Activated naive CD8-positive, alpha-beta T cell treated with anti-CD3 and anti-CD28 coated beads, Interleukin-2, amount 10 ng/mL, durations not matched to agents 7 days and 5 days (primary cell): Measurements from ENCODE around the gene COL8A2. TPM values are rescaled to one million over a fixed set of nuclear protein-coding genes. Genes with fewer than 3 reads are reported as not detected.
A peak's percentile ranks its signal among the peaks of the same experiment; 100 is the strongest.

Source experiments
- ATAC-seq: fragments of 150-1000 bp; cut with Tn5 transposase; one replicate; pipeline ENCODE4 v1.10.0; 2021; ENCODE audit warnings: low read depth, moderate library complexity
- POLR2A ChIA-PET: fragments of 350-600 bp; sonication (Branson Sonifier 250); formaldehyde crosslinking; loops from one replicate; lab custom pipeline; 2021; ENCODE audit warnings: antibody characterized with exemption; lab: Charles Lee
- DNase-seq: peaks from one replicate; pipeline ENCODE4 v3.0.0; 2021
- H3K27ac Mint-ChIP-seq: one replicate; pipeline ENCODE4 v1.8.0; 2022; ENCODE audit warnings: mild to moderate bottlenecking, mixed read lengths
- H3K27me3 Mint-ChIP-seq: one replicate; pipeline ENCODE4 v1.8.0; 2022; ENCODE audit warnings: mild to moderate bottlenecking, moderate library complexity, mixed read lengths
- H3K36me3 Mint-ChIP-seq: one replicate; pipeline ENCODE4 v1.8.0; 2021; ENCODE audit warnings: mild to moderate bottlenecking, mixed read lengths
- H3K4me1 Mint-ChIP-seq: one replicate; pipeline ENCODE4 v1.8.0; 2021; ENCODE audit warnings: mixed read lengths
- H3K4me3 Mint-ChIP-seq: one replicate; pipeline ENCODE4 v1.8.0; 2022; ENCODE audit warnings: mild to moderate bottlenecking, moderate library complexity, mixed read lengths
- H3K9me3 Mint-ChIP-seq: one replicate; pipeline ENCODE4 v1.8.0; 2021; ENCODE audit warnings: mixed read lengths
- total RNA-seq, 2 experiments: library from RNA; stranded (reverse); gene quantifications; one replicate each; pipeline ENCODE4 v1.2.3, GENCODE V29; 2021

The COL8A2 gene
- total RNA-seq, 2 experiments from 2014 or later, result 0.17 to 0.19 TPM

GRCh38 chr1:36143424-36143823, 18.4 kb upstream of the COL8A2 start:
- H3K27me3 Mint-ChIP-seq, result no peaks in the 10 kb centered on the region
- ATAC-seq (no peak), DNase-seq (no peak)
- peaks cover 18% of the 10 kb centered on the region for H3K36me3 Mint-ChIP-seq
- no peaks in the 10 kb centered on the region for H3K9me3 Mint-ChIP-seq
- no peak overlapping the region for H3K27ac Mint-ChIP-seq
- POLR2A ChIA-PET, result no interaction called here
- no peak overlapping the region for H3K4me3 Mint-ChIP-seq
- H3K4me1 Mint-ChIP-seq, result peaks cover 25% of the 10 kb centered on the region

DNA sequence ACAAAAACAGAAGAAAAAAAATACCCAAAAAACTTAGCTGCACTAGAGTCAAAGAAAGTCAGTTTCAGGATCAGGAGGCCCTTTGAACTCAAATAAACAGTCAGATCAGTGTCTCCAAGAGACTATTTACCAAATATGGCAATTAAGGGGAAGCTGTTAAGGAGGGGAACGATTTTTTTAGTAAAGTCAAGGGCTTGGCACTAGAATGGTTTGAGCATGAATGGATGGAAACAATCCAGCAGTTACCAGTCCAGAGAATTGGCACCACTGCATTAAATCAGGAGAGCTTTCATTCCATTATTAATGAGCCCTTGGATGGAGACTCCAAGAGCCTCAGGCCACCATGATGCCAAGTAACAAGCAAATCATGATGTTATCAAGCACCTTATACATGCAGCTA, 17.1 kb upstream of the COL8A2 start:
- H3K27me3 Mint-ChIP-seq, result no peaks in the 10 kb centered on the region
- POLR2A ChIA-PET, result interaction anchor here (0.5 to 1.1 kb wide), 3 partner anchors 31 to 139 kb away, joined by 3 to 8 read pairs (median 5); no protein-coding TSS in a partner anchor
- ATAC-seq, result no peak
- no peaks in the 10 kb centered on the region for H3K9me3 Mint-ChIP-seq
- H3K4me3 Mint-ChIP-seq, result no peak overlapping the region
- H3K4me1 Mint-ChIP-seq, result peaks cover 18% of the 10 kb centered on the region
- no peak overlapping the region for H3K27ac Mint-ChIP-seq
- no peak for DNase-seq
- peaks cover 17% of the 10 kb centered on the region for H3K36me3 Mint-ChIP-seq

- no peak for ATAC-seq
- POLR2A ChIA-PET, result no interaction called here
- Mint-ChIP-seq H3K36me3 (peaks cover 12% of the 10 kb centered on the region), H3K9me3 (no peaks in the 10 kb centered on the region), H3K4me1 (peaks cover 19% of the 10 kb centered on the region), H3K27ac (no peak overlapping the region), H3K4me3 (no peak overlapping the region), H3K27me3 (no peaks in the 10 kb centered on the region)
- DNase-seq, result no peak
Measured at GRCh38 chr1:36139521-36139920, 14.5 kb upstream of the COL8A2 start.

DNA sequence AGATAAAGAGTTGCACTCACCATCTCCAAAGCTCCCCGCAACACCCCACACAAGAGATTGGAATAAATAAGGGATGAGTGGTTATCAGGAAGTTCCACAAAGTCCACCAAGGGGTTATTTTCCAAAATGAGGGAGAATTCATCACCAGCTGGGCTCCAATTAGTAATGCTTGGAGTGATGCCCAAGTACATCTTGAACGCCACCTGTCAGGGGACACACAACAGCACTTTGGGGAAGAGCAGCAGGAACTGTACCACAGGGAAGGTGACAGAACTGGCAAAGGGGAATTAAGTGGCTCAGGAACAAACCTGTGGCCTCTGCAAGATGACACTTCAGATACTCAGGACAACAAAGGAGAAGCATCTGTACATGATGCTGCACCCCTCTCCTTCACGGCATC, 12.8 kb upstream of the COL8A2 start:
- ATAC-seq, result no peak
- H3K36me3 Mint-ChIP-seq, result peaks cover 12% of the 10 kb centered on the region
- H3K4me1 Mint-ChIP-seq, result peaks cover 18% of the 10 kb centered on the region
- no peaks in the 10 kb centered on the region for H3K27me3 Mint-ChIP-seq
- no peak overlapping the region for H3K4me3 Mint-ChIP-seq
- no peaks in the 10 kb centered on the region for H3K9me3 Mint-ChIP-seq
- DNase-seq, result no peak
- H3K27ac Mint-ChIP-seq, result no peak overlapping the region
- POLR2A ChIA-PET, result no interaction called here

DNA sequence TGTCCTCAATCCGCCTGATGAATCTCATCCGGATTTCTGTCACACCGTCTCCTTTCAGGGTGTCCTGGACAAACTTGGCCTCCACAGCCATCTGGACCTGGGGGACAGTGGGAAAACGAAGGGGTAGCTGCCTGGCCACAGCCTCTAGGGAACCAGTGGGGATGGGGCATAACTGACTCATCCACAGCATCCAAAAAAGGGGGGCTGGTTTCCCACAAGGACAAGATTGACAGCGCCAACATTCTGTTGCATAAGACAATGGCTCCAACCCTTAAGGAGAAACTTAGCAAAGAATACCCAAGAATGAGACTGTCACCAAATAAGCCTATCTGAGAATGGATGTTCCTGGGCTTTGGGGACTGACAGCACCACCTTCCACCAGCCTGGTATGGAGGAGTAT, 12.2 kb upstream of the COL8A2 start:
- POLR2A ChIA-PET, result no interaction called here
- no peak overlapping the region for H3K4me3 Mint-ChIP-seq
- H3K27me3 Mint-ChIP-seq, result no peaks in the 10 kb centered on the region

GRCh38 chr1:36136535-36136934, 11.5 kb upstream of the COL8A2 start:
- H3K27ac Mint-ChIP-seq, result no peak overlapping the region
- DNase-seq (no peak), ATAC-seq (no peak)
- no peaks in the 10 kb centered on the region for H3K9me3 Mint-ChIP-seq
- no peak overlapping the region for H3K4me3 Mint-ChIP-seq
- no peaks in the 10 kb centered on the region for H3K27me3 Mint-ChIP-seq
- POLR2A ChIA-PET, result interaction anchor here (0.5 to 2.2 kb wide), 2 partner anchors 16 to 36 kb away, joined by 5 to 6 read pairs; no protein-coding TSS in a partner anchor
- peaks cover 16% of the 10 kb centered on the region for H3K4me1 Mint-ChIP-seq
- peaks cover 10% of the 10 kb centered on the region for H3K36me3 Mint-ChIP-seq

More for the DNA sequence above, 12.2 kb upstream of the COL8A2 start:
- Mint-ChIP-seq H3K9me3 (no peaks in the 10 kb centered on the region), H3K4me1 (peaks cover 18% of the 10 kb centered on the region), H3K27ac (no peak overlapping the region), H3K36me3 (peaks cover 12% of the 10 kb centered on the region)
- no peak for DNase-seq
- no peak for ATAC-seq

DNA sequence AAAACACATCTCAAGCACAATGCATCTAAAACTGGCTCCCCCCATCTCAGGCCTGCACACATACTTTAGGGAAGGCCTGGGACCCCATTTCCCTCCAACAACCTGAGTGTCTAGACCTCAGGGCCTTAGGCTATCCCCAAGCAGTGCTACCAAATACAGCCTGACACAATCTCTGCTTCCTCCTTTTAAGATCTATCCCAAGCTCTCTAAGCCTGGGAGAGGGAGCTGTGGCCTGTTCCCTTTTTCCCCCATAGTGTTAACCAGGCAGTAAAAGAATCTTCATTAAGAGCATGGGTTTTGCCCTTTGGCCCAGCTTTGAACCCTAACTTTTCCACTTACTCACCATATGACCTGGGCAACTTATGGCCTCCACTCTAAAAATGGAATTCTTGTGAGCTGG, 10.8 kb upstream of the COL8A2 start:
- Mint-ChIP-seq H3K4me3 (no peak overlapping the region), H3K4me1 (peaks cover 12% of the 10 kb centered on the region), H3K27ac (no peak overlapping the region), H3K27me3 (no peaks in the 10 kb centered on the region), H3K9me3 (no peaks in the 10 kb centered on the region), H3K36me3 (peaks cover 6% of the 10 kb centered on the region)
- no peak for DNase-seq
- ATAC-seq, result no peak
- POLR2A ChIA-PET, result interaction anchor here (0.5 to 2.2 kb wide), 4 partner anchors 14 to 37 kb away, joined by 3 to 6 read pairs (median 4); partner anchors contain the start of gene TRAPPC3

DNA sequence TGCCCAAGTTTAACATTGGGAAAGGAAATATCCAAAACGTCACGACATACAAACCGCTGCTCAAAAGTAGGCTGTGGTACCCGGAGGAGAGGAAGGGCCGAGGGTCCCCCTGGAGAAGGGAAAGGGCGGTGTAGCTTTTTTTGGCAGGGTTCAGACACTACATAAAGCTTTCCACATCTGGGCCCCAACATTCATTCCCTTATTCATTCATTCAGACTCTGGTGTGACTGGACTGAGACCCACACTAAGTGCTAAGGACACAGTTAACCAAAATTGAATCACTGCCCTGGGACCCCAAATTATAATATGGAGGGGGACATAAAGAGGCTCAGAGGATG, 10.3 kb upstream of the COL8A2 start:
- Mint-ChIP-seq H3K9me3 (no peaks in the 10 kb centered on the region), H3K4me3 (no peak overlapping the region), H3K36me3 (peaks cover 6% of the 10 kb centered on the region), H3K27ac (no peak overlapping the region), H3K27me3 (no peaks in the 10 kb centered on the region), H3K4me1 (peaks cover 10% of the 10 kb centered on the region)
- no peak for ATAC-seq
- POLR2A ChIA-PET, result interaction anchor here (0.8 to 2.2 kb wide), 7 partner anchors 14 to 39 kb away, joined by 3 to 6 read pairs (median 3); partner anchors contain the start of gene TRAPPC3
- no peak for DNase-seq

GRCh38 chr1:36134505-36135329, 9.7 kb upstream of the COL8A2 start:
- peak overlapping the region; percentile 43 for H3K27ac Mint-ChIP-seq
- no peaks in the 10 kb centered on the region for H3K9me3 Mint-ChIP-seq
- ATAC-seq (peak; percentile 69), DNase-seq (peak; percentile 62)
- H3K4me3 Mint-ChIP-seq, result no peak overlapping the region
- peaks cover 4% of the 10 kb centered on the region for H3K36me3 Mint-ChIP-seq
- peaks cover 9% of the 10 kb centered on the region for H3K4me1 Mint-ChIP-seq
- POLR2A ChIA-PET, result interaction anchor here (0.8 to 2.2 kb wide), 7 partner anchors 15 to 38 kb away, joined by 3 to 6 read pairs (median 3); partner anchors contain the start of gene TRAPPC3
- no peaks in the 10 kb centered on the region for H3K27me3 Mint-ChIP-seq

DNA sequence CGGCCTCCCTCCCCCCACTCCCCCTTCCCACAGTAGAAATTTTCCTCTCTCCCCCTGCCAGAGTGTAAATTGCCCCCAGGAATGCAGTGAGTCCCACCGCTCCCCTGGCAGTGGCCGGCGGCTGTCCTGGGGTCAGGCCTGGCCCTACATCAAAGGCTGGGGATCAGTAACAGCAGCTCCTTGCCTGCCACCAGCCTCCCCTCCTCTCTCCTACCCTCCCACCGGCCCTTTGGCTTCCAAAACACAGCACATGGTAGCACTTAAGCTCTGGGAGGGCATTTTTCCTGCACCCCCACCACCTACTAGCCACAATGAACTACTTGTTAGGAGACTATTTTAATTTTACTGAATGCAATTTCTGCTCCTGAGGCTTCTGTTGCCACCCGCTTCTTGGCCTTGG, 9.0 kb upstream of the COL8A2 start:
- Mint-ChIP-seq H3K27ac (peak overlapping the region; percentile 43), H3K4me1 (peaks cover 7% of the 10 kb centered on the region), H3K36me3 (no peaks in the 10 kb centered on the region), H3K4me3 (no peak overlapping the region), H3K27me3 (no peaks in the 10 kb centered on the region), H3K9me3 (no peaks in the 10 kb centered on the region)
- DNase-seq (no peak), ATAC-seq (no peak)
- POLR2A ChIA-PET, result interaction anchor here (0.5 to 1.5 kb wide), 5 partner anchors 14 to 37 kb away, joined by 3 to 15 read pairs (median 3); no protein-coding TSS in a partner anchor

- POLR2A ChIA-PET, result interaction anchor here (0.5 to 1.5 kb wide), 3 partner anchors 16 to 31 kb away, joined by 3 to 15 read pairs (median 3); no protein-coding TSS in a partner anchor
- ATAC-seq, result no peak
- no peak overlapping the region for H3K27ac Mint-ChIP-seq
- DNase-seq, result no peak
- H3K9me3 Mint-ChIP-seq, result no peaks in the 10 kb centered on the region
- H3K4me1 Mint-ChIP-seq, result peaks cover 7% of the 10 kb centered on the region
- H3K4me3 Mint-ChIP-seq, result no peak overlapping the region
- H3K27me3 Mint-ChIP-seq, result no peaks in the 10 kb centered on the region
- no peaks in the 10 kb centered on the region for H3K36me3 Mint-ChIP-seq
Measured at GRCh38 chr1:36133484-36133883, 8.5 kb upstream of the COL8A2 start.

- DNase-seq (no peak), ATAC-seq (no peak)
- H3K36me3 Mint-ChIP-seq, result no peaks in the 10 kb centered on the region
- POLR2A ChIA-PET, result no interaction called here
- H3K4me3 Mint-ChIP-seq, result no peak overlapping the region
- no peak overlapping the region for H3K27ac Mint-ChIP-seq
- H3K4me1 Mint-ChIP-seq, result peaks cover 7% of the 10 kb centered on the region
- H3K27me3 Mint-ChIP-seq, result no peaks in the 10 kb centered on the region
- H3K9me3 Mint-ChIP-seq, result no peaks in the 10 kb centered on the region
Measured at GRCh38 chr1:36132029-36132428, 7.0 kb upstream of the COL8A2 start.

- H3K9me3 Mint-ChIP-seq, result no peaks in the 10 kb centered on the region
- peaks cover 4% of the 10 kb centered on the region for H3K4me1 Mint-ChIP-seq
- no peaks in the 10 kb centered on the region for H3K36me3 Mint-ChIP-seq
- ATAC-seq (no peak), DNase-seq (no peak)
- peaks cover 19% of the 10 kb centered on the region for H3K27me3 Mint-ChIP-seq
- H3K4me3 Mint-ChIP-seq, result no peak overlapping the region
- no peak overlapping the region for H3K27ac Mint-ChIP-seq
- POLR2A ChIA-PET, result no interaction called here
Measured at GRCh38 chr1:36128905-36129206, 3.8 kb upstream of the COL8A2 start.
